ENCODE data around the gene PLOD3. TPM values are rescaled to one million over a fixed set of nuclear protein-coding genes. Genes with fewer than 3 reads are reported as not detected.
A peak's percentile ranks its signal among the peaks of the same experiment; 100 is the strongest.

The PLOD3 gene
- total and polyA plus RNA-seq, 2 donors, result 7.1 to 32.0 TPM

GRCh38 chr7:101179117-101179516 lies 38.3 kb downstream of the PLOD3 start:
- no peak overlapping the region for H3K4me3 ChIP-seq (ENCODE audit: low read length in 2 of 2)
- H3K36me3 ChIP-seq (ENCODE audit: control insufficient read depth in 2 of 2, insufficient read depth in 2 of 2, low read length in 1 of 2), result no peaks in the 10 kb centered on the region
- H3K4me1 ChIP-seq (ENCODE audit: control insufficient read depth in 2 of 2, insufficient read depth in 2 of 2, low read length in 2 of 2), result peaks cover 0 to 6% of the 10 kb centered on the region in 2 donors
- H3K27ac ChIP-seq (ENCODE audit: low read depth in 1 of 2, low read length in 1 of 2), result no peak overlapping the region
- peaks cover 71 to 93% of the 10 kb centered on the region in 2 donors for H3K27me3 ChIP-seq (ENCODE audit: control insufficient read depth in 2 of 2, insufficient read depth in 1 of 2, low read length in 1 of 2)
- WGBS, result 4% methylated on average over 20 of the region's 20 CpGs
- DNase-seq (ENCODE audit: low read depth in 6 of 9, low spot score in 9 of 9), result no peak
- H3K9me3 ChIP-seq (ENCODE audit: control insufficient read depth in 2 of 2, insufficient read depth in 1 of 2, low read length in 1 of 2), result peaks cover 3 to 5% of the 10 kb centered on the region in 2 donors

GRCh38 chr7:101177644-101178043 lies 39.7 kb downstream of the PLOD3 start:
- Histone ChIP-seq H3K27me3 (ENCODE audit: control insufficient read depth in 2 of 2, insufficient read depth in 1 of 2, low read length in 1 of 2) (peaks cover 83 to 100% of the 10 kb centered on the region in 2 donors), H3K4me1 (ENCODE audit: control insufficient read depth in 2 of 2, insufficient read depth in 2 of 2, low read length in 2 of 2) (peaks cover 0 to 15% of the 10 kb centered on the region in 2 donors)

GRCh38 chr7:101175664-101176063 lies 41.7 kb downstream of the PLOD3 start:
- no peak for DNase-seq (ENCODE audit: low read depth in 6 of 9, low spot score in 9 of 9)
- Histone ChIP-seq H3K4me3 (ENCODE audit: low read length in 2 of 2) (no peak overlapping the region), H3K27me3 (ENCODE audit: control insufficient read depth in 2 of 2, insufficient read depth in 1 of 2, low read length in 1 of 2) (peaks cover 76 to 100% of the 10 kb centered on the region in 2 donors), H3K36me3 (ENCODE audit: control insufficient read depth in 2 of 2, insufficient read depth in 2 of 2, low read length in 1 of 2) (no peaks in the 10 kb centered on the region), H3K9me3 (ENCODE audit: control insufficient read depth in 2 of 2, insufficient read depth in 1 of 2, low read length in 1 of 2) (peaks cover 19 to 33% of the 10 kb centered on the region in 2 donors), H3K4me1 (ENCODE audit: control insufficient read depth in 2 of 2, insufficient read depth in 2 of 2, low read length in 2 of 2) (peaks cover 18 to 31% of the 10 kb centered on the region in 2 donors), H3K27ac (ENCODE audit: low read depth in 1 of 2, low read length in 1 of 2) (no peak overlapping the region)
- WGBS, result 37% methylated on average over 3 of the region's 3 CpGs

More at GRCh38 chr7:101177644-101178043, 39.7 kb downstream of the PLOD3 start:
- Histone ChIP-seq H3K4me3 (ENCODE audit: low read length in 2 of 2) (no peak overlapping the region), H3K36me3 (ENCODE audit: control insufficient read depth in 2 of 2, insufficient read depth in 2 of 2, low read length in 1 of 2) (no peaks in the 10 kb centered on the region), H3K9me3 (ENCODE audit: control insufficient read depth in 2 of 2, insufficient read depth in 1 of 2, low read length in 1 of 2) (peaks cover 13 to 19% of the 10 kb centered on the region in 2 donors), H3K27ac (ENCODE audit: low read depth in 1 of 2, low read length in 1 of 2) (no peak overlapping the region)
- no peak for DNase-seq (ENCODE audit: low read depth in 6 of 9, low spot score in 9 of 9)
- WGBS, result 79% methylated on average over 2 of the region's 2 CpGs

GRCh38 chr7:101174322-101174854 lies 43.0 kb downstream of the PLOD3 start:
- 6% methylated on average over 28 of the region's 28 CpGs for WGBS
- peaks cover 30 to 44% of the 10 kb centered on the region in 2 donors for H3K4me1 ChIP-seq (ENCODE audit: control insufficient read depth in 2 of 2, insufficient read depth in 2 of 2, low read length in 2 of 2)
- peaks cover 71 to 100% of the 10 kb centered on the region in 2 donors for H3K27me3 ChIP-seq (ENCODE audit: control insufficient read depth in 2 of 2, insufficient read depth in 1 of 2, low read length in 1 of 2)
- H3K36me3 ChIP-seq (ENCODE audit: control insufficient read depth in 2 of 2, insufficient read depth in 2 of 2, low read length in 1 of 2), result no peaks in the 10 kb centered on the region
- H3K27ac ChIP-seq (ENCODE audit: low read depth in 1 of 2, low read length in 1 of 2), result no peak overlapping the region
- no peak overlapping the region for H3K4me3 ChIP-seq (ENCODE audit: low read length in 2 of 2)
- peaks cover 19 to 34% of the 10 kb centered on the region in 2 donors for H3K9me3 ChIP-seq (ENCODE audit: control insufficient read depth in 2 of 2, insufficient read depth in 1 of 2, low read length in 1 of 2)
- no peak for DNase-seq (ENCODE audit: low read depth in 6 of 9, low spot score in 9 of 9)

GRCh38 chr7:101173752-101174244 lies 43.6 kb downstream of the PLOD3 start:
- Histone ChIP-seq H3K9me3 (ENCODE audit: control insufficient read depth in 2 of 2, insufficient read depth in 1 of 2, low read length in 1 of 2) (peaks cover 19 to 37% of the 10 kb centered on the region in 2 donors), H3K27ac (ENCODE audit: low read depth in 1 of 2, low read length in 1 of 2) (no peak overlapping the region), H3K4me1 (ENCODE audit: control insufficient read depth in 2 of 2, insufficient read depth in 2 of 2, low read length in 2 of 2) (peaks cover 32 to 49% of the 10 kb centered on the region in 2 donors), H3K4me3 (ENCODE audit: low read length in 2 of 2) (no peak overlapping the region), H3K27me3 (ENCODE audit: control insufficient read depth in 2 of 2, insufficient read depth in 1 of 2, low read length in 1 of 2) (peaks cover 72 to 100% of the 10 kb centered on the region in 2 donors), H3K36me3 (ENCODE audit: control insufficient read depth in 2 of 2, insufficient read depth in 2 of 2, low read length in 1 of 2) (no peaks in the 10 kb centered on the region)
- no peak for DNase-seq (ENCODE audit: low read depth in 6 of 9, low spot score in 9 of 9)
- 10% methylated on average over 16 of the region's 16 CpGs for WGBS

- Histone ChIP-seq H3K27ac (ENCODE audit: low read depth in 1 of 2, low read length in 1 of 2) (no peak overlapping the region), H3K36me3 (ENCODE audit: control insufficient read depth in 2 of 2, insufficient read depth in 2 of 2, low read length in 1 of 2) (no peaks in the 10 kb centered on the region), H3K9me3 (ENCODE audit: control insufficient read depth in 2 of 2, insufficient read depth in 1 of 2, low read length in 1 of 2) (peaks cover 19 to 37% of the 10 kb centered on the region in 2 donors), H3K27me3 (ENCODE audit: control insufficient read depth in 2 of 2, insufficient read depth in 1 of 2, low read length in 1 of 2) (peaks cover 76 to 100% of the 10 kb centered on the region in 2 donors), H3K4me1 (ENCODE audit: control insufficient read depth in 2 of 2, insufficient read depth in 2 of 2, low read length in 2 of 2) (peaks cover 32 to 51% of the 10 kb centered on the region in 2 donors), H3K4me3 (ENCODE audit: low read length in 2 of 2) (no peak overlapping the region)
- 5% methylated on average over 53 of the region's 53 CpGs for WGBS
- DNase-seq (ENCODE audit: low read depth in 6 of 9, low spot score in 9 of 9), result no peak
Measured at GRCh38 chr7:101172854-101173751, 44.3 kb downstream of the PLOD3 start.

- no peak overlapping the region for H3K27ac ChIP-seq (ENCODE audit: low read depth in 1 of 2, low read length in 1 of 2)
- H3K4me1 ChIP-seq (ENCODE audit: control insufficient read depth in 2 of 2, insufficient read depth in 2 of 2, low read length in 2 of 2), result peaks cover 33 to 58% of the 10 kb centered on the region in 2 donors
- peaks cover 77 to 100% of the 10 kb centered on the region in 2 donors for H3K27me3 ChIP-seq (ENCODE audit: control insufficient read depth in 2 of 2, insufficient read depth in 1 of 2, low read length in 1 of 2)
- no peaks in the 10 kb centered on the region for H3K36me3 ChIP-seq (ENCODE audit: control insufficient read depth in 2 of 2, insufficient read depth in 2 of 2, low read length in 1 of 2)
- peaks cover 19 to 37% of the 10 kb centered on the region in 2 donors for H3K9me3 ChIP-seq (ENCODE audit: control insufficient read depth in 2 of 2, insufficient read depth in 1 of 2, low read length in 1 of 2)
- H3K4me3 ChIP-seq (ENCODE audit: low read length in 2 of 2), result no peak overlapping the region
- DNase-seq (ENCODE audit: low read depth in 6 of 9, low spot score in 9 of 9), result peak in 1 of 9 donors; percentile 56
- WGBS, result 6% methylated on average over 79 of the region's 79 CpGs
Measured at GRCh38 chr7:101172005-101172853, 45.2 kb downstream of the PLOD3 start.

- Histone ChIP-seq H3K4me3 (ENCODE audit: low read length in 2 of 2) (no peak overlapping the region), H3K36me3 (ENCODE audit: control insufficient read depth in 2 of 2, insufficient read depth in 2 of 2, low read length in 1 of 2) (no peaks in the 10 kb centered on the region), H3K27ac (ENCODE audit: low read depth in 1 of 2, low read length in 1 of 2) (no peak overlapping the region), H3K9me3 (ENCODE audit: control insufficient read depth in 2 of 2, insufficient read depth in 1 of 2, low read length in 1 of 2) (peaks cover 19 to 42% of the 10 kb centered on the region in 2 donors), H3K27me3 (ENCODE audit: control insufficient read depth in 2 of 2, insufficient read depth in 1 of 2, low read length in 1 of 2) (peaks cover 77 to 100% of the 10 kb centered on the region in 2 donors), H3K4me1 (ENCODE audit: control insufficient read depth in 2 of 2, insufficient read depth in 2 of 2, low read length in 2 of 2) (peaks cover 38 to 65% of the 10 kb centered on the region in 2 donors)
- DNase-seq (ENCODE audit: low read depth in 6 of 9, low spot score in 9 of 9), result no peak
- WGBS, result 5% methylated on average over 13 of the region's 13 CpGs
Measured at GRCh38 chr7:101171442-101171837, 45.9 kb downstream of the PLOD3 start.
